ENCODE data around the gene CLNK.

Gene CLNK

GRCh38 chr4:10691651-10692050 is 7.1 kb upstream of the CLNK start:
- no peak for TF ChIP-seq CTCF (IDR thresholded peaks at IDR 0.05; ENCODE audit: low read depth, low read length)
- no peak for TF ChIP-seq EZH2phosphoT487 (IDR thresholded peaks at IDR 0.05; ENCODE audit: low read depth)
- Histone ChIP-seq H3K9me3 (ENCODE audit: insufficient read depth, low read length) (no peaks in the 10 kb centered on the region), H3K27me3 (ENCODE audit: low read depth, low read length) (no peaks in the 10 kb centered on the region), H3K27ac (ENCODE audit: low read length) (no peak overlapping the region), H4K20me1 (ENCODE audit: insufficient read depth, low read length) (no peaks in the 10 kb centered on the region), H3K4me1 (ENCODE audit: low read length) (peaks cover 29% of the 10 kb centered on the region), H3K79me2 (ENCODE audit: low read length) (no peaks in the 10 kb centered on the region), H2AFZ (ENCODE audit: low read depth, low read length) (no peak overlapping the region), H3K4me3 (ENCODE audit: low read length) (no peak overlapping the region), H3K36me3 (replicated peaks; ENCODE audit: low read depth, low read length) (no peaks in the 10 kb centered on the region), H3K9ac (ENCODE audit: low read length) (no peak overlapping the region), H3K4me2 (ENCODE audit: low read length) (no peak overlapping the region)

- peak overlapping the region; percentile 57 for H3K4me2 ChIP-seq (ENCODE audit: low read length)
- H3K27me3 ChIP-seq (ENCODE audit: low read depth, low read length) = no peaks in the 10 kb centered on the region
- H3K36me3 ChIP-seq (replicated peaks; ENCODE audit: low read depth, low read length) = no peaks in the 10 kb centered on the region
- no peaks in the 10 kb centered on the region for H3K9me3 ChIP-seq (ENCODE audit: insufficient read depth, low read length)
- peaks cover 29% of the 10 kb centered on the region for H3K4me1 ChIP-seq (ENCODE audit: low read length)
- TF ChIP-seq EZH2phosphoT487 (IDR thresholded peaks at IDR 0.05; ENCODE audit: low read depth) (no peak), CTCF (IDR thresholded peaks at IDR 0.05; ENCODE audit: low read depth, low read length) (no peak)
- no peaks in the 10 kb centered on the region for H4K20me1 ChIP-seq (ENCODE audit: insufficient read depth, low read length)
- H3K27ac ChIP-seq (ENCODE audit: low read length) = no peak overlapping the region
- H3K79me2 ChIP-seq (ENCODE audit: low read length) = no peaks in the 10 kb centered on the region
- peak overlapping the region; percentile 59; the same call in 1 of the 2 replicates for H2AFZ ChIP-seq (ENCODE audit: low read depth, low read length)
- H3K9ac ChIP-seq (ENCODE audit: low read length) = no peak overlapping the region
- H3K4me3 ChIP-seq (ENCODE audit: low read length) = no peak overlapping the region
These were observed 5.8 kb upstream of the CLNK start for GRCh38 chr4:10690185-10690907.

GRCh38 chr4:10688846-10689245 is 4.3 kb upstream of the CLNK start:
- Histone ChIP-seq H3K36me3 (replicated peaks; ENCODE audit: low read depth, low read length) (no peaks in the 10 kb centered on the region), H3K4me1 (ENCODE audit: low read length) (peaks cover 29% of the 10 kb centered on the region), H3K4me2 (ENCODE audit: low read length) (peak overlapping the region; percentile 7; the same call in 1 of the 2 replicates), H3K79me2 (ENCODE audit: low read length) (no peaks in the 10 kb centered on the region), H3K4me3 (ENCODE audit: low read length) (no peak overlapping the region), H2AFZ (ENCODE audit: low read depth, low read length) (no peak overlapping the region), H3K9me3 (ENCODE audit: insufficient read depth, low read length) (no peaks in the 10 kb centered on the region), H3K27ac (ENCODE audit: low read length) (no peak overlapping the region), H3K9ac (ENCODE audit: low read length) (no peak overlapping the region), H3K27me3 (ENCODE audit: low read depth, low read length) (no peaks in the 10 kb centered on the region), H4K20me1 (ENCODE audit: insufficient read depth, low read length) (no peaks in the 10 kb centered on the region)
- TF ChIP-seq CTCF (IDR thresholded peaks at IDR 0.05; ENCODE audit: low read depth, low read length) = no peak
- no peak for TF ChIP-seq EZH2phosphoT487 (IDR thresholded peaks at IDR 0.05; ENCODE audit: low read depth)

GRCh38 chr4:10688022-10688421 is 3.5 kb upstream of the CLNK start:
- no peaks in the 10 kb centered on the region for H3K9me3 ChIP-seq (ENCODE audit: insufficient read depth, low read length)
- H3K4me3 ChIP-seq (ENCODE audit: low read length) = no peak overlapping the region
- H3K27me3 ChIP-seq (ENCODE audit: low read depth, low read length) = no peaks in the 10 kb centered on the region
- no peak overlapping the region for H3K27ac ChIP-seq (ENCODE audit: low read length)
- H3K79me2 ChIP-seq (ENCODE audit: low read length) = no peaks in the 10 kb centered on the region
- no peak overlapping the region for H2AFZ ChIP-seq (ENCODE audit: low read depth, low read length)
- no peaks in the 10 kb centered on the region for H3K36me3 ChIP-seq (replicated peaks; ENCODE audit: low read depth, low read length)
- TF ChIP-seq EZH2phosphoT487 (IDR thresholded peaks at IDR 0.05; ENCODE audit: low read depth) (no peak), CTCF (IDR thresholded peaks at IDR 0.05; ENCODE audit: low read depth, low read length) (no peak)
- H3K9ac ChIP-seq (ENCODE audit: low read length) = no peak overlapping the region
- peaks cover 29% of the 10 kb centered on the region for H3K4me1 ChIP-seq (ENCODE audit: low read length)
- H4K20me1 ChIP-seq (ENCODE audit: insufficient read depth, low read length) = no peaks in the 10 kb centered on the region
- H3K4me2 ChIP-seq (ENCODE audit: low read length) = no peak overlapping the region

Measured in OCI-LY3 (cell line).